ENCODE data around the gene TNFAIP8. TPM values are rescaled to one million over a fixed set of nuclear protein-coding genes. Genes with fewer than 3 reads are reported as not detected.

TNFAIP8 gene
- total RNA-seq, 2 donors from 2014 or later, result 29.6 to 39.5 TPM

- no peaks in the 10 kb centered on the region for H3K36me3 Mint-ChIP-seq (ENCODE audit: low read depth)
- H3K27ac ChIP-seq (ENCODE audit: low read depth, low read length), result no peak overlapping the region
- 93% methylated on average over 3 of the region's 3 CpGs; no CpG with 5 or more reads in 1 of the 2 experiments for WGBS, 2 experiments (ENCODE audit: insufficient coverage in 1 of 2, insufficient read length in 1 of 2)
These were observed 12.1 kb upstream of the TNFAIP8 start for GRCh38 chr5:119343766-119344165.

GRCh38 chr5:119344231-119344630 is 11.6 kb upstream of the TNFAIP8 start:
- Mint-ChIP-seq H3K9me3 (no peaks in the 10 kb centered on the region), H3K27me3 (ENCODE audit: insufficient read depth) (no peaks in the 10 kb centered on the region), H3K27ac (no peak overlapping the region), H3K4me3 (no peak overlapping the region), H3K36me3 (ENCODE audit: low read depth) (peaks cover 2% of the 10 kb centered on the region), H3K4me1 (peaks cover 50% of the 10 kb centered on the region)
- Histone ChIP-seq H3K4me3 (ENCODE audit: low read length) (no peak overlapping the region), H3K9ac (ENCODE audit: extremely low read depth, low read length, poor library complexity, severe bottlenecking) (no peak overlapping the region), H3K9me3 (ENCODE audit: control insufficient read depth, low read length) (no peaks in the 10 kb centered on the region), H3K27ac (ENCODE audit: low read depth, low read length) (no peak overlapping the region), H3K4me1 (ENCODE audit: control insufficient read depth, insufficient read depth, low read length) (peaks cover 22% of the 10 kb centered on the region), H3K27me3 (ENCODE audit: control insufficient read depth, insufficient read depth, low read length, poor library complexity, severe bottlenecking) (no peaks in the 10 kb centered on the region), H3K36me3 (ENCODE audit: control insufficient read depth, insufficient read depth, low read length) (no peaks in the 10 kb centered on the region)
- WGBS, 2 experiments (ENCODE audit: insufficient coverage in 1 of 2, insufficient read length in 1 of 2), result 0 to 46% methylated on average over 1 to 2 of the region's 2 CpGs
- no peak for TF ChIP-seq CTCF (conservative IDR thresholded peaks at IDR 0.05)
- DNase-seq, result no peak

More at GRCh38 chr5:119343766-119344165, 12.1 kb upstream of the TNFAIP8 start:
- H3K9me3 Mint-ChIP-seq, result no peaks in the 10 kb centered on the region
- no peaks in the 10 kb centered on the region for H3K27me3 Mint-ChIP-seq (ENCODE audit: insufficient read depth)
- Histone ChIP-seq H3K9ac (ENCODE audit: extremely low read depth, low read length, poor library complexity, severe bottlenecking) (no peak overlapping the region), H3K36me3 (ENCODE audit: control insufficient read depth, insufficient read depth, low read length) (no peaks in the 10 kb centered on the region), H3K9me3 (ENCODE audit: control insufficient read depth, low read length) (no peaks in the 10 kb centered on the region), H3K27me3 (ENCODE audit: control insufficient read depth, insufficient read depth, low read length, poor library complexity, severe bottlenecking) (no peaks in the 10 kb centered on the region), H3K4me1 (ENCODE audit: control insufficient read depth, insufficient read depth, low read length) (peaks cover 22% of the 10 kb centered on the region), H3K4me3 (ENCODE audit: low read length) (no peak overlapping the region)
- no peak overlapping the region for H3K4me3 Mint-ChIP-seq
- H3K4me1 Mint-ChIP-seq, result peaks cover 45% of the 10 kb centered on the region
- DNase-seq, result no peak
- no peak for TF ChIP-seq CTCF (conservative IDR thresholded peaks at IDR 0.05)
- H3K27ac Mint-ChIP-seq, result no peak overlapping the region

- H3K4me1 Mint-ChIP-seq, result peaks cover 47% of the 10 kb centered on the region
These were observed 10.0 kb upstream of the TNFAIP8 start for GRCh38 chr5:119345861-119346260.

More at GRCh38 chr5:119345861-119346260, 10.0 kb upstream of the TNFAIP8 start:
- H3K27ac Mint-ChIP-seq, result no peak overlapping the region
- Histone ChIP-seq H3K27ac (ENCODE audit: low read depth, low read length) (no peak overlapping the region), H3K4me3 (ENCODE audit: low read length) (no peak overlapping the region), H3K36me3 (ENCODE audit: control insufficient read depth, insufficient read depth, low read length) (no peaks in the 10 kb centered on the region), H3K9ac (ENCODE audit: extremely low read depth, low read length, poor library complexity, severe bottlenecking) (no peak overlapping the region), H3K4me1 (ENCODE audit: control insufficient read depth, insufficient read depth, low read length) (peaks cover 22% of the 10 kb centered on the region), H3K9me3 (ENCODE audit: control insufficient read depth, low read length) (no peaks in the 10 kb centered on the region), H3K27me3 (ENCODE audit: control insufficient read depth, insufficient read depth, low read length, poor library complexity, severe bottlenecking) (no peaks in the 10 kb centered on the region)
- no peak for TF ChIP-seq CTCF (conservative IDR thresholded peaks at IDR 0.05)
- no peaks in the 10 kb centered on the region for H3K9me3 Mint-ChIP-seq
- H3K36me3 Mint-ChIP-seq (ENCODE audit: low read depth), result peaks cover 2% of the 10 kb centered on the region
- H3K27me3 Mint-ChIP-seq (ENCODE audit: insufficient read depth), result no peaks in the 10 kb centered on the region
- no peak for DNase-seq
- H3K4me3 Mint-ChIP-seq, result no peak overlapping the region
- WGBS, 2 experiments (ENCODE audit: insufficient coverage in 1 of 2, insufficient read length in 1 of 2), result 88 to 100% methylated on average over 1 to 3 of the region's 3 CpGs
